H9 (cell line): ENCODE results near the gene C11orf87. TPM values are rescaled to one million over a fixed set of nuclear protein-coding genes. Genes with fewer than 3 reads are reported as not detected.
A peak's percentile ranks its signal among the peaks of the same experiment; 100 is the strongest.

ENCODE experiments used
- DNase-seq: peaks from one replicate; pipeline ENCODE4 v3.0.0-alpha.2; 2017
- H2AFZ ChIP-seq: one replicate; pipeline ENCODE4 v1.6.1; 2013; ENCODE audit warnings: mild to moderate bottlenecking, low read length, control low read depth, moderate library complexity
- H2AK5ac ChIP-seq: 2 replicates; pipeline ENCODE4 v1.6.1; 2013; ENCODE audit warnings: low read length, control low read depth, mixed read lengths; ENCODE audit not compliant: insufficient read length
- H2BK120ac ChIP-seq: one replicate; pipeline ENCODE4 v1.6.1; 2013; ENCODE audit warnings: low read depth, mild to moderate bottlenecking, low read length, control low read depth, inconsistent platforms; ENCODE audit not compliant: poor library complexity, severe bottlenecking
- H2BK12ac ChIP-seq: 2 replicates; pipeline ENCODE4 v1.6.1; 2013; ENCODE audit warnings: low read length, control low read depth, mixed read lengths, low read depth; ENCODE audit not compliant: insufficient read length
- H2BK15ac ChIP-seq: 2 replicates; pipeline ENCODE4 v1.6.1; 2013; ENCODE audit warnings: low read depth, low read length, control low read depth
- H2BK20ac ChIP-seq: one replicate; pipeline ENCODE4 v1.6.1; 2013; ENCODE audit warnings: low read depth, mild to moderate bottlenecking, low read length, control low read depth, inconsistent platforms; ENCODE audit not compliant: poor library complexity, severe bottlenecking
- H2BK5ac ChIP-seq: 2 replicates; pipeline ENCODE4 v1.6.1; 2013; ENCODE audit warnings: low read length, control low read depth, mixed read lengths; ENCODE audit not compliant: insufficient read length
- H3K14ac ChIP-seq: 2 replicates; pipeline ENCODE4 v1.6.1; 2013; ENCODE audit warnings: low read length, control low read depth; ENCODE audit not compliant: insufficient read depth
- H3K18ac ChIP-seq: 2 replicates; pipeline ENCODE4 v1.6.1; 2013; ENCODE audit warnings: low read depth, mild to moderate bottlenecking, mixed read lengths, low read length, control low read depth; ENCODE audit not compliant: insufficient read length
- H3K23ac ChIP-seq: 2 replicates; pipeline ENCODE4 v1.6.1; 2013; ENCODE audit warnings: low read length, control low read depth, mixed read lengths, low read depth; ENCODE audit not compliant: insufficient read length
- H3K23me2 ChIP-seq: 2 replicates; pipeline ENCODE4 v1.6.1; 2013; ENCODE audit warnings: low read depth, mild to moderate bottlenecking, mixed read lengths, low read length, control low read depth; ENCODE audit not compliant: insufficient read length, poor library complexity, severe bottlenecking
- H3K27ac ChIP-seq: 2 replicates; pipeline ENCODE4 v1.5.1; 2013; ENCODE audit warnings: low read length, control low read depth, mixed read lengths, low read depth; ENCODE audit not compliant: insufficient read length
- H3K27me3 ChIP-seq: 2 replicates; pipeline ENCODE4 v1.6.1; 2013; ENCODE audit warnings: low read length, control low read depth, inconsistent platforms; ENCODE audit not compliant: insufficient read depth
- H3K4ac ChIP-seq: 2 replicates; pipeline ENCODE4 v1.6.1; 2013; ENCODE audit warnings: low read depth, mild to moderate bottlenecking, control low read depth, inconsistent platforms, low read length, moderate library complexity
- H3K4me1 ChIP-seq: 2 replicates; pipeline ENCODE4 v1.6.1; 2013; ENCODE audit warnings: low read length, control low read depth, inconsistent platforms; ENCODE audit not compliant: insufficient read depth
- H3K4me2 ChIP-seq: 2 replicates; pipeline ENCODE4 v1.6.1; 2013; ENCODE audit warnings: low read length, control low read depth, mixed read lengths; ENCODE audit not compliant: insufficient read length, insufficient read depth
- H3K56ac ChIP-seq: 2 replicates; pipeline ENCODE4 v1.6.1; 2013; ENCODE audit warnings: low read depth, mild to moderate bottlenecking, mixed read lengths, low read length, control low read depth; ENCODE audit not compliant: insufficient read length
- H3K79me1 ChIP-seq: 2 replicates; pipeline ENCODE4 v1.6.1; 2013; ENCODE audit warnings: low read depth, mild to moderate bottlenecking, moderate library complexity, low read length, control low read depth, inconsistent platforms; ENCODE audit not compliant: insufficient read depth, poor library complexity, severe bottlenecking
- H3K79me2 ChIP-seq: 2 replicates; pipeline ENCODE4 v1.6.1; 2013; ENCODE audit warnings: low read length, control low read depth, inconsistent platforms; ENCODE audit not compliant: insufficient read depth
- H3K9ac ChIP-seq: 2 replicates; pipeline ENCODE4 v1.6.1; 2013; ENCODE audit warnings: low read length, control low read depth, mixed read lengths; ENCODE audit not compliant: insufficient read length; ENCODE audit errors: extremely low read depth
- H3K9me3 ChIP-seq: one replicate; pipeline ENCODE4 v1.6.1; 2013; ENCODE audit warnings: low read depth, low read length, inconsistent platforms; ENCODE audit not compliant: control insufficient read depth
- H3T11ph ChIP-seq: one replicate; pipeline ENCODE4 v1.6.1; 2013; ENCODE audit warnings: mild to moderate bottlenecking, low read length, control low read depth, inconsistent platforms
- H4K20me1 ChIP-seq: one replicate; pipeline ENCODE4 v1.6.1; 2013; ENCODE audit not compliant: control insufficient read depth, insufficient read length, insufficient read depth
- H4K5ac ChIP-seq: 2 replicates; pipeline ENCODE4 v1.6.1; 2013; ENCODE audit warnings: low read depth, mild to moderate bottlenecking, mixed read lengths, low read length, control low read depth; ENCODE audit not compliant: insufficient read length
- H4K8ac ChIP-seq: replicated peaks from 2 replicates; pipeline ENCODE4 v1.6.1; 2013; ENCODE audit warnings: low read length, control low read depth, mixed read lengths, low read depth; ENCODE audit not compliant: insufficient read length
- H4K91ac ChIP-seq: 2 replicates; pipeline ENCODE4 v1.6.1; 2013; ENCODE audit warnings: low read depth, mild to moderate bottlenecking, moderate library complexity, mixed read lengths, low read length, control low read depth; ENCODE audit not compliant: insufficient read length
- H3K27ac Mint-ChIP-seq, 3 experiments: 2 replicates in 2 of 3; 3 replicates in 1 of 3; pipeline ENCODE4 v1.8.0; 2020 to 2021; ENCODE audit warnings: mixed read lengths in 3 of 3, mild to moderate bottlenecking in 1 of 3, moderate library complexity in 1 of 3
- H3K27me3 Mint-ChIP-seq: 2 replicates; pipeline ENCODE4 v1.8.0; 2021; ENCODE audit warnings: low read depth, mild to moderate bottlenecking, moderate library complexity, mixed read lengths
- H3K36me3 Mint-ChIP-seq, 3 experiments: 2 replicates in 2 of 3; 3 replicates in 1 of 3; pipeline ENCODE4 v1.8.0; 2020 to 2021; ENCODE audit warnings: low read depth in 3 of 3, mixed read lengths in 3 of 3; ENCODE audit not compliant: insufficient read depth in 1 of 3
- H3K4me1 Mint-ChIP-seq, 2 experiments: 2 replicates each; pipeline ENCODE4 v1.8.0; 2020; ENCODE audit warnings: mixed read lengths in 2 of 2
- H3K4me3 Mint-ChIP-seq, 2 experiments: 2 replicates in 1 of 2; 3 replicates in 1 of 2; pipeline ENCODE4 v1.8.0; 2020 to 2021; ENCODE audit warnings: mild to moderate bottlenecking in 2 of 2, mixed read lengths in 2 of 2, moderate library complexity in 1 of 2
- H3K9me3 Mint-ChIP-seq, 2 experiments: 2 replicates in 1 of 2; 3 replicates in 1 of 2; pipeline ENCODE4 v1.8.0; 2020; ENCODE audit warnings: mild to moderate bottlenecking in 2 of 2, mixed read lengths in 2 of 2, moderate library complexity in 1 of 2
- WGBS: extraction: QIAGEN DNeasy Blood & Tissue Kit; methylation state at CpG from one replicate; pipeline ENCODE4 v1.1.7; 2013; ENCODE audit warnings: missing lambda C conversion rate, low lambda C conversion rate, mixed read lengths; ENCODE audit not compliant: insufficient read length; ENCODE audit errors: extremely low coverage; 5-methylcytosine and 5-hydroxymethylcytosine counted together
- total RNA-seq: library from RNA; stranded (reverse); gene quantifications from 2 replicates; pipeline ENCODE4 v1.2.1, GENCODE V29; 2021
- TF ChIP-seq, protein P1 (sequence below): fragments of 200-600 bp; sonication (generic); conservative IDR thresholded peaks from 3 replicates; pipeline ENCODE4 v1.8.0; 2021; ENCODE audit warnings: antibody characterized with exemption, mild to moderate bottlenecking

The C11orf87 gene
- total RNA-seq, 1 experiment from 2014 or later = 0.11 TPM

DNA sequence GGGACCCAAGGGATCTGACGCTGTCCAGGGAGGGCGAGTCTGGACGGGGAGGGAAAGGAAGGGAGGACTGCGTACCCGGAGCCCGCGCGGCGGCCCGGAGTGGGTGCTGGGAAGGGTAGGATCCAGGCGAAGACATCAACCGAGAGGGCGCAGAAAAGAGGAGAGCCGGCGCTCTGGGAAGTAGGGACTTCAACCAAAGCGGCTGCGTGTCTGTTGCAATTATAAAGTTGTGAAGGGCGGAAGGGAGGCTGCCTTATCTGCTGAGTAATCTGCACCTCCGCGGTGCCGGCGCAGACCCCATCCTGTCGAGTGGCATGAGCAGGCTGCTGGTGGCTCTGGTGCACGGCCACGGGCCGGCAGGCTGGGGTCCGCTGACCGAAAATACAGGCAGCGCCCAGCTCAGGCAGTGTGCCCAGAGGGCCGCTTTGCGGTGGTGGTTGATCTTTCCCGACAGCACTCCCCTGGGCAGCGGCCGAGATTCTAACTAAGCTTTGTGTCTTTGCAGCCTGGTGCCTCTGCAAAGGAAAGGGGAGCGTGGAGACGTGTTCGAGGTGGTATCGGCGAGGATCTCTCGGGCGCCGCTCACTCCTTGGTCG is 978 bp downstream of the C11orf87 start:
- no peak overlapping the region for H4K8ac ChIP-seq
- no peak overlapping the region for H2AK5ac ChIP-seq
- TF ChIP-seq, protein P1, sequence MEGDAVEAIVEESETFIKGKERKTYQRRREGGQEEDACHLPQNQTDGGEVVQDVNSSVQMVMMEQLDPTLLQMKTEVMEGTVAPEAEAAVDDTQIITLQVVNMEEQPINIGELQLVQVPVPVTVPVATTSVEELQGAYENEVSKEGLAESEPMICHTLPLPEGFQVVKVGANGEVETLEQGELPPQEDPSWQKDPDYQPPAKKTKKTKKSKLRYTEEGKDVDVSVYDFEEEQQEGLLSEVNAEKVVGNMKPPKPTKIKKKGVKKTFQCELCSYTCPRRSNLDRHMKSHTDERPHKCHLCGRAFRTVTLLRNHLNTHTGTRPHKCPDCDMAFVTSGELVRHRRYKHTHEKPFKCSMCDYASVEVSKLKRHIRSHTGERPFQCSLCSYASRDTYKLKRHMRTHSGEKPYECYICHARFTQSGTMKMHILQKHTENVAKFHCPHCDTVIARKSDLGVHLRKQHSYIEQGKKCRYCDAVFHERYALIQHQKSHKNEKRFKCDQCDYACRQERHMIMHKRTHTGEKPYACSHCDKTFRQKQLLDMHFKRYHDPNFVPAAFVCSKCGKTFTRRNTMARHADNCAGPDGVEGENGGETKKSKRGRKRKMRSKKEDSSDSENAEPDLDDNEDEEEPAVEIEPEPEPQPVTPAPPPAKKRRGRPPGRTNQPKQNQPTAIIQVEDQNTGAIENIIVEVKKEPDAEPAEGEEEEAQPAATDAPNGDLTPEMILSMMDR = no peak
- H2BK5ac ChIP-seq = no peak overlapping the region
- no peak overlapping the region for H3K27ac Mint-ChIP-seq
- H3K79me1 ChIP-seq = no peaks in the 10 kb centered on the region
- H3K9me3 ChIP-seq = no peaks in the 10 kb centered on the region
- no peak overlapping the region for H4K91ac ChIP-seq
- no peak overlapping the region for H2BK12ac ChIP-seq
- no peak overlapping the region for H4K5ac ChIP-seq
- peak overlapping the region; percentile 64 for H3K4me2 ChIP-seq
- no peak overlapping the region for H2BK15ac ChIP-seq
- no peak overlapping the region for H3K56ac ChIP-seq
- H3K4me1 Mint-ChIP-seq = peaks cover 8 to 19% of the 10 kb centered on the region in 2 experiments
- no peaks in the 10 kb centered on the region; a peak in 1 of 5 replicates for H3K9me3 Mint-ChIP-seq
- no peak overlapping the region for H3K23ac ChIP-seq
- no peak overlapping the region for H3T11ph ChIP-seq
- no CpG with 5 or more reads among the region's 43 CpGs for WGBS
- H3K27me3 ChIP-seq = peaks cover 26% of the 10 kb centered on the region; the same call in 1 of the 2 replicates
- H3K18ac ChIP-seq = no peak overlapping the region
- H3K4me3 Mint-ChIP-seq = peak overlapping the region; percentile 60 to 85
- H3K23me2 ChIP-seq = peaks cover 17% of the 10 kb centered on the region
- H2BK120ac ChIP-seq = no peak overlapping the region
- H3K36me3 Mint-ChIP-seq = peaks cover 0 to 2% (median 0%) of the 10 kb centered on the region in 3 experiments; a peak in 2 of 7 replicates
- no peak overlapping the region for H3K27ac ChIP-seq
- peaks cover 64% of the 10 kb centered on the region for H3K27me3 Mint-ChIP-seq
- H3K79me2 ChIP-seq = no peaks in the 10 kb centered on the region
- H3K9ac ChIP-seq = no peak overlapping the region
- H2BK20ac ChIP-seq = no peak overlapping the region
- peak; percentile 44 for DNase-seq
- H3K4me1 ChIP-seq = no peaks in the 10 kb centered on the region
- no peak overlapping the region for H3K14ac ChIP-seq
- H2AFZ ChIP-seq = no peak overlapping the region
- H3K4ac ChIP-seq = no peak overlapping the region
- H4K20me1 ChIP-seq = no peaks in the 10 kb centered on the region
